ENCODE data around the gene RSBN1L.

DNA sequence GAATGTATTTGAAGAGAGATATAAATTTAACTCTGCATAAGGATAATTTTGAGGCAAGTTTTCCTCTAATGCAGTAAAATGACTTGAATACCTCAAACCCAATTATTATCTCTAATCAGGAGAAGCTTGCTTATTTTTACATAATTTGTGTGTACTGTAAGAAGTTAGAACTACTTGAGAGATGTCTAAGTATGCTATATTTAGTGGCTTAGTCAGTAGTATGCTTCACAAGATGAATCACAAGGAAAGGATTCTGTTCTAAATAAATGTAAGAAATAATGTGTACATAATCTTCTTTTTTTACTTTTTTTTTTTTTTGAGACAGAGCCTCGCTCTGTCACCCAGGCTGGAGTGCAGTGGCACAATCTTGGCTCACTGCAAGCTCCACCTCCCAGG is 116.0 kb downstream of the RSBN1L start:
- TF ChIP-seq POLR2A (IDR thresholded peaks at IDR 0.05), result no peak
- TF ChIP-seq, protein P1, sequence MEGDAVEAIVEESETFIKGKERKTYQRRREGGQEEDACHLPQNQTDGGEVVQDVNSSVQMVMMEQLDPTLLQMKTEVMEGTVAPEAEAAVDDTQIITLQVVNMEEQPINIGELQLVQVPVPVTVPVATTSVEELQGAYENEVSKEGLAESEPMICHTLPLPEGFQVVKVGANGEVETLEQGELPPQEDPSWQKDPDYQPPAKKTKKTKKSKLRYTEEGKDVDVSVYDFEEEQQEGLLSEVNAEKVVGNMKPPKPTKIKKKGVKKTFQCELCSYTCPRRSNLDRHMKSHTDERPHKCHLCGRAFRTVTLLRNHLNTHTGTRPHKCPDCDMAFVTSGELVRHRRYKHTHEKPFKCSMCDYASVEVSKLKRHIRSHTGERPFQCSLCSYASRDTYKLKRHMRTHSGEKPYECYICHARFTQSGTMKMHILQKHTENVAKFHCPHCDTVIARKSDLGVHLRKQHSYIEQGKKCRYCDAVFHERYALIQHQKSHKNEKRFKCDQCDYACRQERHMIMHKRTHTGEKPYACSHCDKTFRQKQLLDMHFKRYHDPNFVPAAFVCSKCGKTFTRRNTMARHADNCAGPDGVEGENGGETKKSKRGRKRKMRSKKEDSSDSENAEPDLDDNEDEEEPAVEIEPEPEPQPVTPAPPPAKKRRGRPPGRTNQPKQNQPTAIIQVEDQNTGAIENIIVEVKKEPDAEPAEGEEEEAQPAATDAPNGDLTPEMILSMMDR (IDR thresholded peaks at IDR 0.05), result no peak
